Stimulated activated CD4-positive, alpha-beta T cell treated with anti-CD3 and anti-CD28 coated beads, Interleukin-1b, Interleukin-23, amount 100 ng/mL, for 24 hours (primary cell): ENCODE data around the gene CHCHD10.
"Not testable (repeated sequence)": the region's sequence is repeated elsewhere in the genome, so short reads cannot be mapped to it uniquely, and the experiment has no call there.

Source experiments
- DNase-seq, 4 experiments: peaks; one replicate each; pipeline ENCODE4 v3.0.0-alpha.2; 2020; ENCODE audit warnings: low read depth in 4 of 4, low spot score in 1 of 4

The CHCHD10 gene

GRCh38 chr22:23751441-23751996, 16.3 kb downstream of the CHCHD10 start:
- no peak for DNase-seq

- peak; percentile 45 to 80 (median 64) for DNase-seq
Measured at GRCh38 chr22:23750714-23751440, 16.9 kb downstream of the CHCHD10 start, which contains the start of gene ZNF70. Gene ZNF70, minus strand, starts transcription at chr22:23751112. Its CDS starts 5,972 bp downstream, at chr22:23745140.

GRCh38 chr22:23750367-23750713, 17.4 kb downstream of the CHCHD10 start:
- no peak for DNase-seq

GRCh38 chr22:23749841-23750301, 17.9 kb downstream of the CHCHD10 start:
- no peak for DNase-seq

GRCh38 chr22:23745791-23746190, 22.0 kb downstream of the CHCHD10 start:
- DNase-seq = no peak

- no peak for DNase-seq
Measured at GRCh38 chr22:23744485-23744884, 23.3 kb downstream of the CHCHD10 start.

GRCh38 chr22:23744001-23744400, 23.8 kb downstream of the CHCHD10 start:
- no peak for DNase-seq

GRCh38 chr22:23743303-23743705, 24.5 kb downstream of the CHCHD10 start:
- no peak for DNase-seq

- DNase-seq = no peak
Measured at GRCh38 chr22:23742505-23743264, 25.1 kb downstream of the CHCHD10 start.

GRCh38 chr22:23737696-23738095, 30.1 kb downstream of the CHCHD10 start:
- DNase-seq = no peak

GRCh38 chr22:23728108-23728507, 39.7 kb downstream of the CHCHD10 start:
- DNase-seq = not testable (repeated sequence)

GRCh38 chr22:23722724-23723123, 45.0 kb downstream of the CHCHD10 start:
- DNase-seq = no peak

- no peak for DNase-seq
Measured at GRCh38 chr22:23722160-23722559, 45.6 kb downstream of the CHCHD10 start.

GRCh38 chr22:23720855-23721254, 46.9 kb downstream of the CHCHD10 start:
- DNase-seq = no peak

GRCh38 chr22:23718371-23719165, 49.2 kb downstream of the CHCHD10 start:
- DNase-seq = no peak

- peak; percentile 67 to 72 (median 69) for DNase-seq
Measured at GRCh38 chr22:23716811-23717801, 50.7 kb downstream of the CHCHD10 start.
